ENCODE results near the gene PDE11A. TPM values are rescaled to one million over a fixed set of nuclear protein-coding genes. Genes with fewer than 3 reads are reported as not detected.

The PDE11A gene
- total RNA-seq, 1 donor from 2014 or later: not detected

DNA sequence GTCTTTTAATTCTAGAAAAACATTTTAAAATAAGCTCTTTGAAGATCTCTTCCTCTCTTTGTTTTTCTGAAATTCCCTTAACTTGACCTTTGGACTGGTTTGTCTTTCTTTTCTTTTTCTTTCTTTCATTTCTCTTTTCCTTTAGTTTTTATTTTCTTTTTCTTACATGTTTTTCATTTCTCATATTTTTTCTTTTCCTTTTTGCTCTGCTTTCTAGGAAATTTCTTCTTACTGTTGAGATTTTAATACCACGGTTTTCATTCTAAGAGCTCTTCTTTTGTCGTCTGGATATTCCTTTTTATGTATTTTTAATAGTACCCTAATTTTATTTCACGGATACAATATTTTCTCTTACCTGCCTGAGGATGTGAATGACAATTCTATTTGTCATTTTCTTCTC, 342.2 kb downstream of the PDE11A start:
- intact Hi-C loops (cut with micrococcal nuclease): no loop called here

DNA sequence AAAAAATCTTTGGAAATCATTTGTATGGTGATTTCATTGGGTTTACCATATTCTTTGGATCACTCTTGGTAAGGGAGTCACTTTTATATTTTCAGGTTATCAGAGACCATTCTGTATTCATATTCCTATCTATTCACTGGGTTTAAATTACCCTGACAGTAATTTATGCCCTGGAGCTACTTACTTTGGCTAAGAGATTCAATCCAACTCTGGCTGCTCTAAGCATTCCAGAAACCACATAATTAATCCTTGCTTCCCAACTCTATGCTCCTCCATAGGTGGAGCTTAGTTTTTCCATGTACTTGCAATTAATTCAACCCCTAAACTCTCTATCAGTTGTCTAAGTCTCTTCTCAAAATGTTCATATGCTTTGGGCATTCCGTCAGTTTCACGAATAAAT, 343.7 kb downstream of the PDE11A start:
- intact Hi-C loops (cut with micrococcal nuclease): no loop called here

DNA sequence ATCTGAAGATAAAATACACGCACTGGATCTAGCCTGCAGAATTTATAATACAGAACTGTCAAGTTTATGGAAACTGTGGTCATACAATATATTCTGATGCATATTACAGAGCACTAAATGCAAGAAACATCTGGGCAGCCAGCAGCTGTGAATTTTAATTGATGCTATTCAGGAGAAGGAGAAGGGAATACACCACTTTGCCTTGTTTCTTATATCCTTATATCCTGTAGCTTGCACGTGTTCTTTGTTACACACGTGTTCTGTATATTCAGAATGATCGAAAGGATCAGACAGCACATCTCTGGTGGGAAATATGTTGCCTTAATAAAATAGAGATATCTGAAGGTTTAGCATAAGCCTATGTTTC, 344.2 kb downstream of the PDE11A start:
- intact Hi-C loops (cut with micrococcal nuclease): no loop called here

DNA sequence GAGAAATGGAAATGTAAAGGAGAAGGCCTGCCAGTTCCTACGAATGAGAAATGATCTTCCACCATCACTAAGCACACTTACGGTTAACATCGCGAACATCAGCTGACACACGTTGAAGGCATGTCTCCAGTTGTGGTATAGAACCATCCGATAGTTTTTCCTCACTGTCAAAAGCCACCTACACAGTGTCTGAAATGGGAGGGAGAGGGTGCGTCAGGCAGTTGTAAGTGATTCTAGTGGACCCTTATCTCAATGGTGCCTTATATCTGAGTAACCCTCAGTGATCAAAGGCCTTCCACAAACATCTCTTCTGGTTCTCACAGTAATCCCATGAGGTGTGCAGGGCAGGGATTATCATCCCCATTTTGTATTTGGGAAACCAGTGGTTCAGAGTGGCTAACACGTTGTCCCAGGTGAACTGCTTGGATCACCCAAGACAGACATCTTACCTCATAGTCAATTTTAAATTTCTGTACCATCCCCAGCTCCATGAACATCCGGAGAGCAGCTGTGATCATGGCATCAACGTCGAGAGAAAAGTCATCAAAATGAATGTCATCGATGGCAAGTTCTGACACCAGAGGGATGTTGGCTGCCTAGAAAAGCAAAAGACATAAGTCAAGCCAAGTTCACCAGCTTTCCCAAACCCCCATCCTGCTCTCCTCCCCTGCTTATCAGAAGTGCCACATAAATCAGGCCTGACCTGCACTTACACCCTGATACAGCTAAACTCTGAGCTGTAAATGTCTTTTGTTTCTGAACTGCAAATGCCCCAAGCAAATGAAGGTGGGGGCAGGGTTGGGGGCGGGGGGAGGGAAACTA, 344.8 kb downstream of the PDE11A start:
- intact Hi-C loops (cut with micrococcal nuclease): no loop called here

DNA sequence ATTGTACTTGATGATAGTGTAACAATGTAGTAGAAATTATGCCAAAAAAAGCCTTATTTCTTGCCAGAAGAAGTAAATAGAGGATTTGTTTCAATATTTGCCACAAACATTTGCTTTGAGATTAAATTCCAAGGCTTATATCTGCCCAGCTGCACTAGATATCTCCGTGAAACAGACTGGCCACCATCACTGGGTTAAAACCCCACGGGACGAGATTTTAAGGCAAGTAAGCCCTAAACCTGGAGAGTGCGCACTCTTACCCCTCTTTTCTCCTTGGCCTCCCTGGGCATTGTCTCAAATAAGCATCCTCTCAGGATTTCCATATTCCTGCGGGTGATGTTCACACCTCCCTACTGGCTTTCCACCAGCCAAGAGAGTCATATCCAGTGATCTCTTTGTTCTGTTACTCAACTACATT, 345.6 kb downstream of the PDE11A start:
- intact Hi-C loops (cut with micrococcal nuclease): no loop called here

DNA sequence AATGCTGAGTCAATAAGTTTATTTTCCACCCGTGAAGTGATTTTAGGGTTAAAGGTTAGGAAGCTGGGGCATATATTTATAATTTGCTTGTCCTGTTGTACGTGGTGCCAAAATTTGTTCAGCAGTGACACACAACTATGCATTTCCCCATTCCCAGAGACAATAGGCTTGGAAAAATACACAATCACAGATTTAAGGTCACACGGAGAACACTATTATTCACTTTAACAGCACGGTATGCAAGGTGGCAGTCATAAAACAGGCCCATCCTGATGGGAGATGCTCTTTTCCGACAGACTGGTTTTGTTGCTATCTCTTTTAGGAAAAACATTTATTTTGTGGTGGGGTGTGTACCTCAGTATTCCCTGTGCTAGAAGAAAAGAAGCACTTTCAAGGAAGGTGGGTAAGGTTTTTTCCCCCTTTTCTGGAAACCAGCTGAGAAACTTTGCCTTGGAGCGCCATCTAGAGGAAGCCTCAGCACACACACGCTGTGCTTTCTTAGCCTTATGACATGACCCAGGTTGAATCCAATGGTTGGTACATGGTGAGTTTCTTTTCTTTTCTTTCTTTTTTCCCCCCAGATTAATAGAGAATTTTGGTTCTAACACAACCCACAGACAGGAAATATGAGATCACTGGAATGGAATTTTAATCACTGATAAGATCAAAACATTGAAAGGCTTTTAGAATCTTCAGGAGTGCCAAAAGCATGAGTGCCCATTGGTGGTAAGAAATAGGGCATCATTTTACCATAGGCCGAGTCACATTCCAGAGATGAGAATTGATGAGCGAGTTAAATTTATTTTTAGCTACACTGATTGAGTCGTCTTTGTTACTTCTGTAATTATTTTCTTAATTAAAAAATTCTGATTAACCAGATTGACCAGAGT, 347.9 kb downstream of the PDE11A start:
- intact Hi-C loops (cut with micrococcal nuclease): loop anchor here (1.0 to 5.0 kb wide), 4 partner anchors 234 to 577 kb away; no protein-coding TSS in a partner anchor

DNA sequence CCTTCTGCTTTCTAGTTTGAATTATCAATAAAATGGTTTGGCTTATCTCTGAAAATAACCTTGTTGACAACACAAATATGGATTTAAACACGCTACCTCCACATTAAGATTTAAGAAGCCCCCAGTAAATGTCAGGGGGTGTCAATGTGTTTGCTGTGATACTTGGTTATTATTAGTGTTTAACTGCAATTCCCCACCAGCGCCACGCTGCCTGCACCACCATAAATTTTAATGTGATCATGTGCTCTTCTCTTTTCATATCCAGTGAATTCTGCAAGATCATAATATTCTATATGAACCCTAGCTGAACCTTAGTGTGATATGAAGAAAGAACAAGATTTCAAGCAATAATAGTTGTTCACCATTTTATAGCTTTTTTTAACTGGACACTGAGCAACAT, 349.3 kb downstream of the PDE11A start:
- intact Hi-C loops (cut with micrococcal nuclease): loop anchor here (5.0 kb wide), 2 partner anchors 456 to 576 kb away; no protein-coding TSS in a partner anchor

DNA sequence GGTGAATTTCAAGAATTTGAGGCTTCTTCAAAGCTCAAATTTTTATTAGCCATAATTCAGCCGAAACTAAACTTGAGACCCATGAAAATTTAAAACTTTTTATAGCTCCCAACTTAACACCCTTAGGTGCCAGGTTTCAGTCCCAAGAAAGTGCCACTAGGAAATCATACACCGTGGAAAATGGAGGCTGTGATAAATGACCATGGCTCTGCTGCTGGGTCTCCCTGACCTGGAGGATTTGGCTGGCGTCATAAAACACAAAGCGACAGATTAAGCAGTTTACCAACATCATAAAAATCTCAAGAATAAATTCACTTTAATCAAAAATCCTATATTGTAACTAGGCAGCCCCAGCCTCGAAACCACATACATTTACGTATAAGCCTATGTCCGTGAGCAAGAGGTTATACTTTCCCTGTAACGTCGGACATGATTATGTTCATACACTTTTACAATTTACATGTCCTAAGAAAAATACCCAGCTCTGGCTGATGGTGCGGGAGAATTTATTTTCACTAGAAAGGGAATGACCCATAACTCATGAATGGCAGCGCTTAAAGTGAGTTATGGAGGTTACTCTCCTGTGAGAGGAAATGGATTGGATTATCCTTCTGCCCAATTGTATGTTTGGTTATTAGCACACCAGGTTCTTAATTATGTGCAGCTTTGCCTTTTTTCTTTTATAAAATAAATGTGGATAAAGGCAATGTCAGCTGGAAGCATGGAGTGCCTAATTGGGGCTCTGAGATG, 350.6 kb downstream of the PDE11A start:
- intact Hi-C loops (cut with micrococcal nuclease): loop anchor here (1.0 to 5.0 kb wide), 3 partner anchors 455 to 575 kb away; no protein-coding TSS in a partner anchor

DNA sequence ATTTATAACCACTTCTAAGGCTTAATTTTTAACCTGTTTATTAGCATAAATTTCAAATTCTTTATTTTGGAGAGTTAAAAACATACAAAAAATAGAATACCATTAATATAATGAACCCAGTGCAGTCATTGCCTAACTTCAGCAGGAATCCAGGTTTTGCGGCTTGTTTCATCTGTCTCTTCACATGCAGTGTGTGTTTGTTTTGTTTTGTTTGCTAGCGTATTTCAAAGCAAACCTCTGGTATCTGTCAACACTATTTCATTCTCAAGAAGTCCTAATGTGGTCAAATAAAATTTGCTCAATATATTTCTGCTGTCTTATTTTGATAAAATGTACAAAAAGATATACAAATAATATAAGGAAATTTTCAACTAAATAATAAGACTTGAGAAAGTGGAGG, 351.5 kb downstream of the PDE11A start:
- intact Hi-C loops (cut with micrococcal nuclease): loop anchor here (5.0 kb wide), 2 partner anchors 454 to 574 kb away; no protein-coding TSS in a partner anchor

DNA sequence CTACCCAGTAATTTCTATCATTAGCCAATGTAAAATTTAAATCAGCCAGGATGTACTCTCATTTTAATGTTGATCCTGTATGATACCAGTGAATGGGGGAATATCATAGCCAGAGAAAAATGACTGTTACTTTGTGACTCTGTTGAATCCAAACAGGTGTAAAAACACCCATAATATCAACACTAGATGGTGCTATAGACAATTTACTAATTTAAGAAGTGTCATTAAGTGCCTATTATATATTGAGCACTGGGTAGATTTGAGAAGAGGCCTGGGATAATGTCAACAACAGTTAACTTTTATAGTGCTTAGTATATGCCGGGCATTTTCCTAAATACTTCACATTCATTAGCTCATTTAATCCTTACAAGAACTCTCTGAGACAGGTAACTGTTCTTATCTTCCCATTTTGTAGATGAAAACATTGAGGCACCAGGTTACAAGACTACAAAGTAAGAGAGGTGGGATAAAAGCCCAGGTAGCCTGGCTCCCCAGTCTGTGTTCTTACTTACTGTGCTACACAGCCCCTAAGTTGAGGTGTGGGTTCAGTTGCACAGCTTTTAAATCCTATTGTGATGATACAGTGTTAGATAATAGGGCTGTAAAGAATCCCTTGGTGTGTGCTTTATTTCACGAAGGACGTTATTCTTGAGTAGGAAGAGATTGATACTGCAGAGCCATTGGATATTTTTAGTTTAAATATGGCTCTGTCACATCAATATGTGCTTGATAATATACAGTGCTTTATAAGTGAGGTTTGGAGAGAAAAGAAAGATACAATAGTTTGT, 354.6 kb downstream of the PDE11A start:
- intact Hi-C loops (cut with micrococcal nuclease): no loop called here

DNA sequence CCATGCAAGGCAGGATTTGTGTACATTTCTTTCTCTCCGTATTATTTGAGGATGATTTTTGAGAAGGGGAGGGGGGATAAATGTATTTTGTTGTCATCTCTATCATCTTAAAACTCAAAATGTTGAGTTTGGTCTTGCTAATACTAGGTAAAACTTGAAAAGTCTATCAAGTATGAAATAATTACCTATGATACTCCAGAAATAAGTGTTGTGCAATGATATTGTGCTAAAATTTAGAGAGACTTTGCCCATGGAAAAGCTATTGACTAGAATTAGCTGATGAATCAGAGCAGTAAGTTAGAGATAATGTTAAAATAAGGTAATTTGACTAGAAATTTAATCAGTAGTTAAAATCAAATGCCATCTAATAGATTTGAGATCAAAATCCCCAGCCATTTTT, 356.1 kb downstream of the PDE11A start:
- intact Hi-C loops (cut with micrococcal nuclease): no loop called here

DNA sequence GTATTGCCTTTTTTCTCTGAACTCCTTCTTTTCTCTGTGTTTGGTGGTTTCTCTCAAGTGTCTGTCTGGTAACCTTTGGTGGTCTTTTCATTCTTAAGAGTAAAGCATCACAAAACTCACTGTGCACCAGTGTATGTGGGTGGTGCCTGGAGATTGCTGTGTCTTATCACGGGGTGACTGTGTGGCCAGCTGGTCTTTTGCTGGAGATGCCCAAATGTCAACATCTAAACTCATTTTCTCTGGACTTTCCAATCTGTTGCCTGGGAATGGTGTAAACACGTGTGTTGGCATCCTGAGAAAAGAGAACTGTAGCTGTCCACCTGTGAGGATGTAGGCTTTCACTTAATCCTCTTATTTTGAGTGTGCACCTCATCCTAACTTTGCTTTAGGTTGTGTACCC, 356.8 kb downstream of the PDE11A start:
- intact Hi-C loops (cut with micrococcal nuclease): no loop called here

DNA sequence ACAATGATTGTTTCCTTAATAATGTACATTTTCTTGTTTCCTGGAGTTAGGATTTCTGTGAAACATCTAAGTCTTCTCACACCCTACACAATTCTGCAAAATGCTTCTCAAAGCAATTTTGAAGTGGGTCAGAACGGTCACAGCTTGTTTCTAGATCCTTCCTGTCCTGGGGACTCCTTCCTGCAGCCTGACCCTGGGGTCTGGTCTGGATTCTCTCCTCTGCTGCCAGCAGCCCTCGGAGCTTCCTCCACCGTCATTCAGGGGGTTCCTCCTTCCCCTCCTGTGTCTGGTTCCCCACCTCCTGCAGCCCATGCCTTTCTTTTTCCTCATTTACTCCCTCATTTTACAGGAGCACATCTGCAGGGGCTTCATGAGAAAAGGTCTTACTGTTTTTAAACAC, 357.9 kb downstream of the PDE11A start:
- intact Hi-C loops (cut with micrococcal nuclease): no loop called here

DNA sequence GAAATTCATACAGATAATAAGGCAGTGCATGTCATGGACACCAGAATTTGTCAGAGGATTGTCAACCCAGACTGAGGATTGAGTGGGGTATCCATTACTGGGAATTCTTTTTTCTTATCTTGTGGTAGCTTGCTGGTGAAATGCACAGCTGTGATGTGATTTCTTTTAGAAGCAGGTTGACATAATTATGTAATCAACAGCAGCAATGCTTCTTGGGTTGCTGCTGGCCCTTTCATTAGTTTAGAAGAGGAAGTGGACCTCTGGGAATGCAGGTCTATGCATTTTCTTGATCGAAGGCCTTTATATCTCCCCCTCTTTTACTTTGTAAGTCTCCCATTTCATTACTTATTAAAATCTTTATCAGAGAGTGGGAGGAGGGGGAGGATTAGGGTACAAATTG, 360.1 kb downstream of the PDE11A start:
- intact Hi-C loops (cut with micrococcal nuclease): no loop called here

DNA sequence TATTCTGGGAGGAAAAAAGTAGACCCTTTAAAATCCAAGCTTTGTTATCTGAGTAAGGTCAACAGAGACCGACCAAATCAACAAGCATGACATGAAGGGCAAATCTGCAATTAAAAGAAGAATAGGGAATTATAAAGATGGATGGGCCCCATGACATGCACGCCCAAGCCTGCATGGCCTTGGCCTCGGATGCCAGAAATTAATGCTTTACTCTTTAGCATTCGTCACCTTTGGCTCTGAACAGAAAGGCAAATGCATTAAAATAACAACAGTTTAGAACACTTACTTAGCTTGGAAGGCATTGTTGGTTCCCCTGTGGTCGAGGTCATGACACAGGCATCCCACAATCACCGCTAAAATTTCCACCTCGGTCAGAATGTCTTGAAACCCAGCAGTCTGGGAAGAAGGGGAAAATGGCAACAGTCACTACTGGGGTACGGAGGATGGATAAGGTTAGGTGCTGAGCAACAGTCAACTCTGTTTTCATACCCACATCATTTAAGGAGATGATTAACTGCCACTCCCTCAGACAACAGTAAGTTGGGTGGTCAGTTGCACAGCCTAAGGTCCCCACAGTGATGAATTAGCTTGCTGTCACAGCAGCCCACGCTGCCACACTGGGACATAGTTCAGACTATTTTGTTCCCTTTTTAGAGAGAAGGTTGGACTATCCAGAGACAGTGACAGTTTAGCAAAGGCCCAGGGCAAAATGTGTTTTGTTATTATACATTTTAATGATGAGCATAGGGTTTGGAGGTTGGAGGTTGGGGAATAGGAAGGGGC, 360.9 kb downstream of the PDE11A start:
- intact Hi-C loops (cut with micrococcal nuclease): no loop called here

DNA sequence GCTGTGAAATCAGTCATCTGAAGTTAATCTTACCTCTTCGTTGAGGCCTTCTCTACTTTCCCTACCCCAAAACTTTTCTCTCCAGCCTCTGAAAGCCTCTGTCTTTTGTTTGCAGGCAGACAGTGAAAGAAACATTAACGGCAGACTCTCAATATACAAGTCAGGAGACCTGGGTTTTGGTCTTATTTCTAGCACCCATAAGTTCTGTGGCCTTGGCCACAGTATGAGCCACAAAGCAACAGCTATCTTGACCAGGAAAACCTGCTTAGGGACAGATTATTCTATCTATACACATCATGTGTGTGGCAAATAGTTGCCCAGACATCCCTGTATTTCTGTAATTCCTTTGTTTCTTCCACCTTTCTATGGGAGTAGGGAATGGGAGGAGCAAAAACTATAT, 361.7 kb downstream of the PDE11A start:
- intact Hi-C loops (cut with micrococcal nuclease): no loop called here

DNA sequence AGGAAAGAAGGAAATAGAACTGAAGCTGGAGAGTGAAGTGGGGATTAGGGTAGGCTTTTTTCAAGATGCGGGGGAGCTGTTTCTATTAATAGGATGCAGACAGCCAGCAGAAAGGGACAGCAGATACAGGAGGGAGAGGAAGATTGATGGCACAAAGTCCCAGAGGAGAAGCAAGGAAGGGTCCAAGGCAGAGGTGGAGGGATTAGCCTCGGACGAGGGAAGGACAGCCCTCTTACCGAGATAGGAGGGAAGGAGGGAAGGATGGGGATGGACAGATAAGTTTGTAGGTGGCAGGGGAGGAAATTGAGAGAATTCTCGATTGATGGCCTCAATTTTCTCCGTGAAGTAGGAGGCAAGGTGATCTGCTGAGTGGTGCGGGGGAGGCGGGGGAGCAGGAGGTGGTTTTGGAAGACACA, 362.6 kb downstream of the PDE11A start:
- intact Hi-C loops (cut with micrococcal nuclease): no loop called here

DNA sequence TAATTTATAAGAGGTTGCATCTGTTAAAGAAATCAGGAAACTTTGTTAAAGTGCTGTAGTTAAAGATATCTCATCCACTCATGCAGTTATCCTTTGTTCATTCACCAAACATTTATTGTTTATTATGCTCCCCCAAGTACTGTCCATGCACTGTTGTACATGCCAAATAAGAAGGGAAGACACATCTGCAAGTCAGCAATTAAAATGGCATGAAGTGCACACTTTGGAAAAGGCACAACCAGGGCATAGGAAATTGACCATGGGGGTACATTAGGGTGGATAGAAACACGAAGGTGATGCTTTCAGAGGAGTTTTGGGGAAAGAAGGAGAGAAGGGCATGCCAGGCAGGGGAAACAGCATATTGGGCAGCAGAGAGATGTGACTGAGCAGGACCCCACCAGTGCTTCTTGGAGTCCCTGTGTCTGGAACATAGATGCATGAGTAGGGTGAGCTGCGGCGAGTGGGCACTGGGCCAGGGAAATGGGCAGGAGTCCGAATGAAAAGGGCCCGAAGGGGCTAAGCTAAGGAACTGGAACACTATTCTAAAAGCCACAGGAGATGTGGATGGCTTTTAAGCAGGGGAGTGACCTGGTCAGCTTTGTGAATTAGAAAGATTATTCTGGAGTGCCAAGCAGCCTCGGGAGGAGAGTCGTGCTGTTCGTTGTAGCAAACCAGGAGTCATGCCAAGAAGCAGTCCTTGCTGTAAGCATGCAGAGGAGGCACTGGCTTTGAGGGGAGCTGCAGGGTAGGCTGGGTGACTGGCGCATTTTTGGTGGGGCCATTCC, 363.7 kb downstream of the PDE11A start:
- intact Hi-C loops (cut with micrococcal nuclease): no loop called here

DNA sequence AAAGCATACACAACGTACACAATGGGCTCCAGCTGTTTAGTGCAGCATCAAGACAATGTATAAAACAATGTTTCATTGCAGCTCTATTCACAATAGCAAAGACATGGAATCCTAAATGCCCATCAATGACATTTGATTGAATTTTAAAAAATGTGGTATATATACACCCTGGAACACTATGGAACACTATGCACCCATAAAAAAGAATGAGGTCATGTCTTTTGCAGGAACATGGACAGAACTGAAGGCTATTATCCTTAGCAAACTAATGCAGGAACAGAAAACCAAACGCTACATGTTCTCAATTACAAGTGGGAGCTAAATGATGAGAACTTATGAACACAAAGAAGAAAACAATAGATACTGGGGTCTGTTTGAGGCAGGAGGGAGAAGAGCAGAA, 364.5 kb downstream of the PDE11A start:
- intact Hi-C loops (cut with micrococcal nuclease): no loop called here
